COLO668 (cell line): ENCODE data around the gene PRAMEF4.
"Not testable (repeated sequence)": the region's sequence is repeated elsewhere in the genome, so short reads cannot be mapped to it uniquely, and the experiment has no call there.

Source experiments
- DNase-seq: peaks from one replicate; lab custom pipeline; 2025; ENCODE audit not compliant: unreplicated experiment; lab: John Stamatoyannopoulos, UW

The PRAMEF4 gene

GRCh38 chr1:12886101-12886500, at the start of gene PRAMEF4:
PRAMEF4 (minus strand) TSS chr1:12886201; CDS start chr1:12883394, 2,807 bp downstream.
- not testable (repeated sequence) for DNase-seq

GRCh38 chr1:12924368-12924767, 38.4 kb upstream of the PRAMEF4 start:
- DNase-seq: not testable (repeated sequence)

GRCh38 chr1:12921749-12922148, 35.7 kb upstream of the PRAMEF4 start:
- not testable (repeated sequence) for DNase-seq

- not testable (repeated sequence) for DNase-seq
Measured at GRCh38 chr1:12916310-12916709, 30.3 kb upstream of the PRAMEF4 start, which contains the start of gene PRAMEF7. PRAMEF7 (plus strand) TSS chr1:12916610; CDS start chr1:12917693, 1,083 bp downstream.

- not testable (repeated sequence) for DNase-seq
Measured at GRCh38 chr1:12903793-12904572, 18.0 kb upstream of the PRAMEF4 start.

GRCh38 chr1:12899186-12899585, 13.2 kb upstream of the PRAMEF4 start:
- not testable (repeated sequence) for DNase-seq

- DNase-seq: not testable (repeated sequence)
Measured at GRCh38 chr1:12898170-12898569, 12.2 kb upstream of the PRAMEF4 start, which contains the start of gene PRAMEF10. PRAMEF10 (minus strand) TSS chr1:12898270; CDS start chr1:12895847, 2,423 bp downstream.

GRCh38 chr1:12878453-12878852, 7.5 kb downstream of the PRAMEF4 start:
- DNase-seq: not testable (repeated sequence)

- DNase-seq: not testable (repeated sequence)
Measured at GRCh38 chr1:12863131-12863880, 22.7 kb downstream of the PRAMEF4 start.

GRCh38 chr1:12856786-12857185, 29.2 kb downstream of the PRAMEF4 start, which contains the start of gene PRAMEF2:
PRAMEF2 (plus strand) TSS chr1:12857086; CDS start chr1:12859010, 1,924 bp downstream.
- not testable (repeated sequence) for DNase-seq

- DNase-seq: no peak
Measured at GRCh38 chr1:12851779-12852178, 34.2 kb downstream of the PRAMEF4 start.

- not testable (repeated sequence) for DNase-seq
Measured at GRCh38 chr1:12848620-12849019, 37.4 kb downstream of the PRAMEF4 start, which contains the start of gene HNRNPCL1. HNRNPCL1 (minus strand) TSS chr1:12848720; CDS start chr1:12848289, 431 bp downstream.

- DNase-seq: not testable (repeated sequence)
Measured at GRCh38 chr1:12833251-12833650, 52.8 kb downstream of the PRAMEF4 start.

GRCh38 chr1:12831310-12831709, 54.7 kb downstream of the PRAMEF4 start, which contains the start of gene PRAMEF11:
PRAMEF11 (minus strand) TSS chr1:12831410; CDS start chr1:12828789, 2,621 bp downstream.
- not testable (repeated sequence) for DNase-seq
